ENCODE measurements around the gene ANKRD33B. TPM values are rescaled to one million over a fixed set of nuclear protein-coding genes. Genes with fewer than 3 reads are reported as not detected.

The ANKRD33B gene
- total and polyA plus RNA-seq, 7 donors: 1.4 to 32.7 (median 7.8) TPM

GRCh38 chr5:10592601-10593000, 28.7 kb downstream of the ANKRD33B start:
- Histone ChIP-seq H3K9me3 (no peaks in the 10 kb centered on the region), H3K4me3 (no peak overlapping the region), H3K4me1 (peaks cover 36% of the 10 kb centered on the region), H3K36me3 (ENCODE audit: insufficient read depth in 1 of 2, low read depth in 1 of 2) (no peaks in the 10 kb centered on the region), H3K27me3 (ENCODE audit: insufficient read depth in 3 of 3, low read length in 2 of 3) (no peaks in the 10 kb centered on the region), H3K27ac (no peak overlapping the region)
- ATAC-seq (no peak), DNase-seq (no peak)
- intact Hi-C loops (cut with DNase I): no loop called here
- no peak for TF ChIP-seq CTCF (IDR thresholded peaks at IDR 0.05)

- ATAC-seq (no peak), DNase-seq (no peak)
- WGBS, 3 donors: 79 to 92% (median 83%) methylated on average over 7 of the region's 7 CpGs
- Histone ChIP-seq H3K4me3 (no peak overlapping the region), H3K27me3 (ENCODE audit: insufficient read depth in 3 of 3, low read length in 2 of 3) (no peaks in the 10 kb centered on the region), H3K9me3 (no peaks in the 10 kb centered on the region), H3K4me1 (peaks cover 36% of the 10 kb centered on the region), H3K27ac (no peak overlapping the region), H3K36me3 (ENCODE audit: insufficient read depth in 1 of 2, low read depth in 1 of 2) (no peaks in the 10 kb centered on the region)
- intact Hi-C loops (cut with DNase I): no loop called here
- no peak for TF ChIP-seq CTCF (IDR thresholded peaks at IDR 0.05)
These were observed 29.8 kb downstream of the ANKRD33B start for GRCh38 chr5:10593531-10594181.

GRCh38 chr5:10594591-10595210, 30.8 kb downstream of the ANKRD33B start:
- TF ChIP-seq CTCF (IDR thresholded peaks at IDR 0.05): no peak
- WGBS, 3 donors: 79 to 86% (median 80%) methylated on average over 11 of the region's 11 CpGs
- Histone ChIP-seq H3K27ac (peak overlapping the region; percentile 91), H3K4me1 (peaks cover 36% of the 10 kb centered on the region), H3K36me3 (ENCODE audit: insufficient read depth in 1 of 2, low read depth in 1 of 2) (no peaks in the 10 kb centered on the region), H3K4me3 (peak overlapping the region; percentile 47), H3K9me3 (no peaks in the 10 kb centered on the region), H3K27me3 (ENCODE audit: insufficient read depth in 3 of 3, low read length in 2 of 3) (no peaks in the 10 kb centered on the region)
- ATAC-seq: peak in 2 of 4 donors; percentile 7 to 23
- intact Hi-C loops (cut with DNase I): no loop called here
- no peak for DNase-seq

- H3K27ac ChIP-seq: peak overlapping the region; percentile 91
- WGBS, 3 donors: 20 to 35% (median 29%) methylated on average over 6 of the region's 6 CpGs
- TF ChIP-seq CTCF (IDR thresholded peaks at IDR 0.05): no peak
- H3K4me3 ChIP-seq: peak overlapping the region; percentile 47
- H3K36me3 ChIP-seq (ENCODE audit: insufficient read depth in 1 of 2, low read depth in 1 of 2): no peaks in the 10 kb centered on the region
- ATAC-seq (peak; percentile 63 to 73 (median 68)), DNase-seq (no peak)
- intact Hi-C loops (cut with DNase I): no loop called here
- no peaks in the 10 kb centered on the region for H3K27me3 ChIP-seq (ENCODE audit: insufficient read depth in 3 of 3, low read length in 2 of 3)
- peaks cover 40% of the 10 kb centered on the region for H3K4me1 ChIP-seq
- H3K9me3 ChIP-seq: no peaks in the 10 kb centered on the region
These were observed 31.4 kb downstream of the ANKRD33B start for GRCh38 chr5:10595293-10595671.

Measured in psoas muscle (tissue), 8 donors.